ENCODE results near the gene KLHL10.

- TF ChIP-seq, protein P1, sequence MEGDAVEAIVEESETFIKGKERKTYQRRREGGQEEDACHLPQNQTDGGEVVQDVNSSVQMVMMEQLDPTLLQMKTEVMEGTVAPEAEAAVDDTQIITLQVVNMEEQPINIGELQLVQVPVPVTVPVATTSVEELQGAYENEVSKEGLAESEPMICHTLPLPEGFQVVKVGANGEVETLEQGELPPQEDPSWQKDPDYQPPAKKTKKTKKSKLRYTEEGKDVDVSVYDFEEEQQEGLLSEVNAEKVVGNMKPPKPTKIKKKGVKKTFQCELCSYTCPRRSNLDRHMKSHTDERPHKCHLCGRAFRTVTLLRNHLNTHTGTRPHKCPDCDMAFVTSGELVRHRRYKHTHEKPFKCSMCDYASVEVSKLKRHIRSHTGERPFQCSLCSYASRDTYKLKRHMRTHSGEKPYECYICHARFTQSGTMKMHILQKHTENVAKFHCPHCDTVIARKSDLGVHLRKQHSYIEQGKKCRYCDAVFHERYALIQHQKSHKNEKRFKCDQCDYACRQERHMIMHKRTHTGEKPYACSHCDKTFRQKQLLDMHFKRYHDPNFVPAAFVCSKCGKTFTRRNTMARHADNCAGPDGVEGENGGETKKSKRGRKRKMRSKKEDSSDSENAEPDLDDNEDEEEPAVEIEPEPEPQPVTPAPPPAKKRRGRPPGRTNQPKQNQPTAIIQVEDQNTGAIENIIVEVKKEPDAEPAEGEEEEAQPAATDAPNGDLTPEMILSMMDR (IDR thresholded peaks at IDR 0.05): no peak
- TF ChIP-seq POLR2A (IDR thresholded peaks at IDR 0.05): no peak
Measured at GRCh38 chr17:41823141-41823524, 14.5 kb upstream of the KLHL10 start.
